CD8-positive, alpha-beta memory T cell (primary cell): ENCODE measurements around the gene SLC50A1. TPM values are rescaled to one million over a fixed set of nuclear protein-coding genes. Genes with fewer than 3 reads are reported as not detected.
"Not testable (repeated sequence)": the region's sequence is repeated elsewhere in the genome, so short reads cannot be mapped to it uniquely, and the experiment has no call there.

ENCODE experiments used
- CTCF ChIA-PET: fragments of 350-600 bp; sonication (Branson Sonifier 250); formaldehyde crosslinking; loops from one replicate; lab custom pipeline; 2021; ENCODE audit warnings: antibody characterized with exemption; lab: Charles Lee
- POLR2A ChIA-PET: fragments of 350-600 bp; sonication (Branson Sonifier 250); formaldehyde crosslinking; loops from one replicate; lab custom pipeline; 2021; ENCODE audit warnings: antibody characterized with exemption; lab: Charles Lee
- DNase-seq, 5 donors: peaks; one replicate each; pipeline versions ENCODE4 v3.0.0 to v3.0.0-alpha.2; 2020 to 2022; ENCODE audit warnings: mixed read lengths in 1 of 5
- H3K27ac ChIP-seq: one replicate; pipeline ENCODE4 v1.7.0; 2013; ENCODE audit warnings: low read depth, mild to moderate bottlenecking, low read length, moderate library complexity
- H3K27me3 ChIP-seq: 2 replicates; pipeline ENCODE4 v1.7.0; 2013; ENCODE audit warnings: low read length, mild to moderate bottlenecking; ENCODE audit not compliant: insufficient read depth, poor library complexity, severe bottlenecking
- H3K36me3 ChIP-seq: 2 replicates; pipeline ENCODE4 v1.7.0; 2013; ENCODE audit warnings: mild to moderate bottlenecking, low read length, moderate library complexity; ENCODE audit not compliant: insufficient read depth
- H3K4me1 ChIP-seq: 2 replicates; pipeline ENCODE4 v1.7.0; 2013; ENCODE audit warnings: mild to moderate bottlenecking, low read length, moderate library complexity; ENCODE audit not compliant: insufficient read depth
- H3K4me3 ChIP-seq: 2 replicates; pipeline ENCODE4 v1.7.0; 2013; ENCODE audit warnings: mild to moderate bottlenecking, low read length
- H3K9me3 ChIP-seq: 2 replicates; pipeline ENCODE4 v1.7.0; 2013; ENCODE audit warnings: mild to moderate bottlenecking, low read length
- H3K27ac Mint-ChIP-seq, 8 donors: one replicate each; pipeline ENCODE4 v1.8.0; 2020 to 2021; ENCODE audit warnings: mixed read lengths in 8 of 8, mild to moderate bottlenecking in 6 of 8, inconsistent platforms in 3 of 8, moderate library complexity in 3 of 8
- H3K27me3 Mint-ChIP-seq, 2 donors: one replicate each; pipeline ENCODE4 v1.8.0; 2020 to 2021; ENCODE audit warnings: mixed read lengths in 2 of 2, mild to moderate bottlenecking in 1 of 2, moderate library complexity in 1 of 2
- H3K36me3 Mint-ChIP-seq, 3 donors: one replicate each; pipeline ENCODE4 v1.8.0; 2020 to 2021; ENCODE audit warnings: mixed read lengths in 3 of 3, inconsistent platforms in 1 of 3, mild to moderate bottlenecking in 1 of 3
- H3K4me1 Mint-ChIP-seq, 3 donors: one replicate each; pipeline ENCODE4 v1.8.0; 2020 to 2021; ENCODE audit warnings: mixed read lengths in 3 of 3, inconsistent platforms in 1 of 3, mild to moderate bottlenecking in 1 of 3
- H3K4me3 Mint-ChIP-seq, 7 donors: one replicate each; pipeline ENCODE4 v1.8.0; 2020 to 2021; ENCODE audit warnings: mixed read lengths in 7 of 7, mild to moderate bottlenecking in 6 of 7, moderate library complexity in 4 of 7, inconsistent platforms in 2 of 7
- H3K9me3 Mint-ChIP-seq, 5 donors: one replicate each; pipeline ENCODE4 v1.8.0; 2020 to 2022; ENCODE audit warnings: mixed read lengths in 5 of 5, mild to moderate bottlenecking in 3 of 5, moderate library complexity in 2 of 5, inconsistent platforms in 1 of 5
- polyA plus RNA-seq: library from polyadenylated mRNA; unstranded; fragments of 300-500 nt; fragmentation: Illumina TruSeq; gene quantifications from one replicate; pipeline ENCODE4 v1.2.3, GENCODE V29; 2021
- total RNA-seq, 2 experiments: library from RNA; stranded (reverse); gene quantifications; one replicate each; pipeline ENCODE4 v1.2.3, GENCODE V29; 2021

The SLC50A1 gene
- total and polyA plus RNA-seq, 3 experiments from 2014 or later, result 43.4 to 49.5 (median 47.2) TPM

DNA sequence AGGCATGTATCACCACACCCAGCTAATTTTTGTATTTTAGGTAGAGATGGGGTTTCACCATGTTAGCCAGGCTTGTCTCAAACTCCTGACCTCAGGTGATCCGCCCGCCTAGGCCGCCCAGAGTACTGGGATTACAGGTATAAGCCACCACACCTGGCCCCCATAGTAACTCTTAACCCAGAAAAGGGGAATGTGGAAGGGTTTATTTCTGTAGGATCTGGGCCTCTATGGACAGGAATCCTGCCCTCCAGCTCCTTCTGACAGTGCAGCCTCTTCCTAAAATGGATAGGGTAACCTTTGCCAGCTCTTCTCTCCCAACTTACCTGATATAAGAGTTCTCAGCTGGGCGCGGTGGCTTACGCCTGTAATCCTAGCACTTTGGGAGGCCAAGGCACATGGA is 27.0 kb downstream of the SLC50A1 start:
- not testable (repeated sequence) for H3K4me1 ChIP-seq, H3K4me1 Mint-ChIP-seq, H3K9me3 Mint-ChIP-seq, H3K36me3 Mint-ChIP-seq, H3K9me3 ChIP-seq, H3K27ac Mint-ChIP-seq, H3K27me3 Mint-ChIP-seq, H3K27me3 ChIP-seq, H3K4me3 Mint-ChIP-seq, H3K27ac ChIP-seq, H3K36me3 ChIP-seq, H3K4me3 ChIP-seq, DNase-seq
- POLR2A ChIA-PET, result interaction anchor here (0.6 to 0.7 kb wide), 2 partner anchors 45 to 64 kb away, joined by 3 read pairs; no protein-coding TSS in a partner anchor
- CTCF ChIA-PET, result interaction anchor here (0.7 kb wide), 1 partner anchor 10 kb away, joined by 3 read pairs; the partner anchor contains the start of gene KRTCAP2

DNA sequence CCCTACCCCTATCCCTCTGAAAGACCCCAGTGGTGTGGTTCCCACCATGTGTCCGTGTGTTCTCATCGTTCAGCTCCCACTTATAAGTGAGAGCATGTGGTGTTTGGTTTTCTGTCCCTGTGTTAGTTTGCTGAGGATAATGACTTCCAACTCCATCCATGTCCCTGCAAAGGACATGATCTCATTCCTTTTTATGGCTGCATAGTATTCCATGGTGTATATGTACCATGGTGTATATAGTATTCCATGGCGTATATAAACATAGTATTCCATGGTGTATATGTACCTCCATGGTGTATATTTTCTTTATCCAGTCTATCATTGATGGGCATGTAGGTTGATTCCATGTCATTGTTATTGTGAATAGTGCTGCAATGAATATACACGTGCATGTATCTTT is 28.1 kb downstream of the SLC50A1 start:
- H3K36me3 Mint-ChIP-seq, H3K27ac ChIP-seq, H3K27me3 Mint-ChIP-seq, H3K4me1 ChIP-seq, H3K27me3 ChIP-seq, H3K9me3 ChIP-seq, DNase-seq, POLR2A ChIA-PET, H3K9me3 Mint-ChIP-seq, H3K36me3 ChIP-seq, H3K4me3 Mint-ChIP-seq, H3K27ac Mint-ChIP-seq, H3K4me3 ChIP-seq: not testable (repeated sequence)
- CTCF ChIA-PET, result interaction anchor here (1.5 to 1.8 kb wide), 2 partner anchors 9 to 72 kb away, joined by 5 read pairs; partner anchors contain the start of gene KRTCAP2
- H3K4me1 Mint-ChIP-seq, result peaks cover 11 to 13% (median 12%) of the 10 kb centered on the region in 3 donors

DNA sequence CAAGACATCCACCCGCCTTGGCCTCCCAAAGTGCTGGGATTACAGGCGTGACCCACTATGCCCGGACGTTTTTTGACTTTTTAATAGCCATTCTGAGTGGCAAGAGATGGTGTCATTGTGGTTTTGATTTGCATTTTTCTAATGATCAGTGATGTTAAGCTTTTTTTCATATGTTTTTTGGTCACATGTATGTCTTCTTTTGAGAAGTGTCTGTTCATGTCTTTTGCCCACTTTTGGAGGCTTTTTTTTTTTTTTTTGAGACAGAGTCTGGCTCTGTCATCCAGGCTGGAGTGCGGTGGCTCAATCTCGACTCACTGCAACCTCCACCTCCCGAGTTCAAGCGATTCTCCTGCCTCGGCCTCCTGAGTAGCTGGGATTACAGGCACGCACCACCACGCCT is 29.0 kb downstream of the SLC50A1 start:
- H3K4me3 ChIP-seq, H3K9me3 ChIP-seq, H3K4me3 Mint-ChIP-seq, H3K27me3 ChIP-seq, H3K27ac Mint-ChIP-seq, DNase-seq, H3K27me3 Mint-ChIP-seq, H3K27ac ChIP-seq, POLR2A ChIA-PET, H3K9me3 Mint-ChIP-seq, H3K4me1 ChIP-seq: not testable (repeated sequence)
- H3K4me1 Mint-ChIP-seq, result peaks cover 11 to 17% (median 13%) of the 10 kb centered on the region in 3 donors
- H3K36me3 ChIP-seq, result peaks cover 12% of the 10 kb centered on the region
- CTCF ChIA-PET, result interaction anchor here (1.5 to 1.8 kb wide), 2 partner anchors 8 to 73 kb away, joined by 5 read pairs; partner anchors contain the start of gene KRTCAP2
- peaks cover 0 to 12% (median 4%) of the 10 kb centered on the region in 3 donors for H3K36me3 Mint-ChIP-seq

DNA sequence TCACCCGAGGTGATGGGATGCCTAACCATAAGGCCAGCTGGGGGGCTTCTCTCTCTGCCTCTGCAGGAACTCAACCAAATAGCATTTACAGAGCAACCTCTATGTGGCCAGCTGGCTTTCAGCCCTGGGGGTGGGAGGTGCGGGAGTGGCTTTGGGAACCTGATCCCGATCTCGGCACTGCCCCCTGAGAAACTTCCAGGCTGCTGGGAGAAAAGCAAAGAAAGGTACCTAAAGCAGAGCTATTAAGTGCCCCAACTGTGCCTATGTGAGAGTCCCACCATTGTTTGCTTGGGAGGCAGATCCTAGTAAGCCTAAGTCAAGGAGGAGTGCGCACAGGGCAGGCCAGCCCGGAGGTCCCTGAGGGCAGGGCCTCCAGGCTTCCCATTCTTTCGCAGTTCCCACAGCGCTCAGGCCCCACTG is 30.4 kb downstream of the SLC50A1 start:
- Mint-ChIP-seq H3K27me3 (peaks cover 2 to 3% of the 10 kb centered on the region in 2 donors), H3K27ac (no peak overlapping the region), H3K4me3 (no peak overlapping the region), H3K36me3 (peaks cover 0 to 21% (median 7%) of the 10 kb centered on the region in 3 donors), H3K4me1 (peaks cover 11 to 21% (median 13%) of the 10 kb centered on the region in 3 donors), H3K9me3 (no peaks in the 10 kb centered on the region)
- Histone ChIP-seq H3K4me3 (no peak overlapping the region), H3K9me3 (no peaks in the 10 kb centered on the region), H3K27me3 (no peaks in the 10 kb centered on the region), H3K4me1 (peaks cover 9% of the 10 kb centered on the region), H3K36me3 (peaks cover 18% of the 10 kb centered on the region), H3K27ac (no peak overlapping the region)
- POLR2A ChIA-PET, result no interaction called here
- no peak for DNase-seq
- CTCF ChIA-PET, result interaction anchor here (0.8 to 10.7 kb wide), 5 partner anchors 42 to 81 kb away, joined by 3 to 177 read pairs (median 3); partner anchors contain the start of gene THBS3

DNA sequence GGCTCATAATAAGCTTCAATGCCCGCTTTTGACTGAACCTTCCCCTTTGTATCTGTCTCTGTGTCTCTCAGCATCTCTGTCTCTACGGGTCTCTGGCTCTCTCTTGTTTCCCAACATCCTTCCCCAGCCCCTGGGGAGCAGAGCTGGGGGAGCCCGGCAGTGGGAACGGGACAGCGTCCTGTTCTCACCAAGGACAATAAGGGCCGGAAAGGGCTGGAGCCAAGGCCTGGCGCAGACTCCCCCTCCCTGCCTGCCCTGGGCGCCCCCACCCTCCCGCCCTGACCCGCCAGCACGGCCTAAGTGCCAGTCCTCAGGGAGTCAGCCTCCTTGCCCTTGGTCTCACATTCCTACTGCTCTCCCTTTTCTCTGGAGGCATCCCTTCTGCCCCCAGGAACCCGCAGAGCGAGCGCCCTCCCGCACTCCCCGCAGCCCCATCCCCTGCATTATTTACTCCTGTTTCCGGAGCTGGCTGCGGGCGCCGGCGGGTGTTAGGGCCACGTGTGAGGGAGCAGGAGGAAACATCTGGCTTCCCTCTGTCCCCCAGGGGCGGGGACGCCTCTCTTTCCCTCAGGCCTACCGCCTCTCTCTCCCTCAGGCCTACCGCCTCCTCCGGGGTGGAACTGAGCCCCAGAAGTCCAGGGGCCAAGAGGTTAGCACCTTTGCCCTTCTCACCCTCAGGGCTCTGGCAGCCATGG is 31.0 kb downstream of the SLC50A1 start:
- H3K4me3 Mint-ChIP-seq, result no peak overlapping the region
- Histone ChIP-seq H3K36me3 (peaks cover 18% of the 10 kb centered on the region), H3K4me1 (peaks cover 9% of the 10 kb centered on the region), H3K27me3 (no peaks in the 10 kb centered on the region), H3K9me3 (no peaks in the 10 kb centered on the region), H3K27ac (no peak overlapping the region), H3K4me3 (no peak overlapping the region)
- ChIA-PET CTCF (interaction anchor here (1.0 to 10.7 kb wide), 11 partner anchors 26 to 121 kb away, joined by 3 to 177 read pairs (median 6); partner anchors contain the start of genes ADAM15, DPM3, SLC50A1 and THBS3), POLR2A (no interaction called here)
- H3K27ac Mint-ChIP-seq, result no peak overlapping the region
- H3K27me3 Mint-ChIP-seq, result peaks cover 2 to 3% of the 10 kb centered on the region in 2 donors
- DNase-seq, result no peak
- peaks cover 11 to 22% (median 13%) of the 10 kb centered on the region in 3 donors for H3K4me1 Mint-ChIP-seq
- peaks cover 0 to 24% (median 7%) of the 10 kb centered on the region in 3 donors for H3K36me3 Mint-ChIP-seq
- no peaks in the 10 kb centered on the region for H3K9me3 Mint-ChIP-seq

DNA sequence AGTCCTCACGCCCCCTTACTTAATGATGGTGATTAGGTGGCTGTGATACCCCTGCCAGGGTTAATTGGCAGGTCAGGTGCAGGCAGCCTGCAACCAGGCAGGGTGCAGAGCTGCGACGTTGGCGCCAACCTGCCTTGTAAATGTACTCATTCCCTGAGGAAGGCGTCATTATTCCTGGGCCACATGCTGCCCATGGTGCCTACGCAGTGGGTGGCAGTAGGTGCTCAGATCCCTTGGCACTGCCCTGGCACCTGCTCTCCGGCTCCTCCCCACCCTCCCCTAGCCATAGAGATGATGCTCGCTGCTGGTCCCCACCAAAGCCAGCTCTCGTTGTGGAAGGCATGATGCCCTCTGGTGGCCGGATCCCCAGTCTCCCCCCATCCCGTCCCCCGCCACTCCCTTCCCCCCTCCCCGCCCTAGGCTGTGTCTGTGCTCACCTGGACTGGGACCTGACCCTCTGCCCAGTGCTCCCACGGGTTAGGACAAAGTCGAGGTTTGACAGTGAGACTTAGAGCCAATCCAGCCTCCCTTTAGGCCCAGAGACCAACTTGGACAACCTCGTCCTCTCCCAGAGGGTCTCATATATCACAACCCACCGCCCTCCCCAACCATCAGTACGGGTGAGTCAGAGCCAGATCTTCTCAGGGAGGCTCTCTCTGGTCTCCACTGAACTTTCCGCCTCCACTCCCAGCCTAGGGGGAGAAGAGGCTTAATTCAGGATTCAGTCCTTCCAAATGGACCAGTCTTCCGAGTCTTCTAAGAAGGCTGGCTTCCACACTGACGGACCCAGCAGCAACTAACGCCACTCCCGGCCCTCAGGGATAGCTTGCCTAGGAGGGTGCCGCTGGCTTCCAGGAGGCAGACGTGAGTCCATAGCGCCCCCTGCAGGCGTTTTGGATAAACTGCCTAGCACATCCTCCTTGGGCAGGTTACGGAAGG is 31.8 kb downstream of the SLC50A1 start:
- ChIA-PET POLR2A (interaction anchor here (0.9 to 1.1 kb wide), 2 partner anchors 27 to 103 kb away, joined by 3 read pairs; no protein-coding TSS in a partner anchor), CTCF (interaction anchor here (0.9 to 10.7 kb wide), 18 partner anchors 10 to 122 kb away, joined by 3 to 177 read pairs (median 4); partner anchors contain the start of genes ADAM15, DPM3 and SLC50A1)
- H3K4me1 ChIP-seq, result peaks cover 18% of the 10 kb centered on the region
- H3K9me3 ChIP-seq, result no peaks in the 10 kb centered on the region
- H3K27me3 Mint-ChIP-seq, result peaks cover 2 to 3% of the 10 kb centered on the region in 2 donors
- DNase-seq, result peak; percentile 73 to 88 (median 80)
- no peaks in the 10 kb centered on the region for H3K9me3 Mint-ChIP-seq
- H3K36me3 ChIP-seq, result peaks cover 18% of the 10 kb centered on the region
- H3K4me3 Mint-ChIP-seq, result peak overlapping the region; percentile 31 to 71 (median 48)
- no peak overlapping the region for H3K27ac ChIP-seq
- peak overlapping the region; percentile 30 for H3K4me3 ChIP-seq
- peaks cover 17 to 30% (median 20%) of the 10 kb centered on the region in 3 donors for H3K4me1 Mint-ChIP-seq
- peaks cover 0 to 30% (median 7%) of the 10 kb centered on the region in 3 donors for H3K36me3 Mint-ChIP-seq
- H3K27me3 ChIP-seq, result no peaks in the 10 kb centered on the region
- H3K27ac Mint-ChIP-seq, result peak overlapping the region in 4 of 8 donors; percentile 5 to 55 (median 28)

DNA sequence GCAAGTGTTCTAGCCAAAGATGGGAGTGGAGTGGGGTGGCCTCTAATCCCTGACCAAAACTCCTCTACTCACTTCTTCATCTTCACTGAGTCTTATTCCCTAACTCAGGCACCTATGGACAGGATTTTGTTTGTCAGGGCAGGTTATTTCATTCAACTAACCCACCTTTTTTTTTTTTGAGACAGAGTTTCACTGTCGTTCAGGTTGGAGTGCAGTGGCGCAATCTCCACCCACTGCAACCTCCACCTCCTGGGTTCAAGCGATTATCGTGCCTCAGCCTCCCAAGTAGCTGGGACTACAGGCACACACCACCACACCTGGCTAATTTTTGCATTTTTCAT is 32.4 kb downstream of the SLC50A1 start:
- peak overlapping the region in 1 of 7 donors; percentile 71 for H3K4me3 Mint-ChIP-seq

More for the DNA sequence above, 32.4 kb downstream of the SLC50A1 start:
- H3K4me3 ChIP-seq, H3K27ac ChIP-seq, H3K9me3 ChIP-seq, H3K27me3 Mint-ChIP-seq, H3K9me3 Mint-ChIP-seq, H3K27me3 ChIP-seq, DNase-seq: not testable (repeated sequence)
- CTCF ChIA-PET, result interaction anchor here (0.9 to 10.7 kb wide), 15 partner anchors 10 to 123 kb away, joined by 3 to 177 read pairs (median 4); partner anchors contain the start of gene DPM3
- peaks cover 0 to 35% (median 7%) of the 10 kb centered on the region in 3 donors for H3K36me3 Mint-ChIP-seq
- H3K27ac Mint-ChIP-seq, result peak overlapping the region in 3 of 8 donors; percentile 5 to 55 (median 42)
- POLR2A ChIA-PET, result interaction anchor here (0.9 to 1.1 kb wide), 2 partner anchors 26 to 104 kb away, joined by 3 read pairs; no protein-coding TSS in a partner anchor
- Histone ChIP-seq H3K4me1 (peaks cover 20% of the 10 kb centered on the region), H3K36me3 (peaks cover 18% of the 10 kb centered on the region)
- H3K4me1 Mint-ChIP-seq, result peaks cover 19 to 34% (median 24%) of the 10 kb centered on the region in 3 donors
